Spleen (tissue), 7 donors: ENCODE measurements around the gene OBP2B.
"Not testable (repeated sequence)": the region's sequence is repeated elsewhere in the genome, so short reads cannot be mapped to it uniquely, and the experiment has no call there.

Experiments
- CTCF ChIP-seq, 11 experiments: fragments of 200-600 bp in 7 of 11; fragments of 450-650 bp in 4 of 11; sonication (generic) in 4 of 11; IDR thresholded peaks in 8 of 11; conservative IDR thresholded peaks in 3 of 11; 1 replicate in 7 of 11; 2 replicates in 4 of 11; pipeline versions ENCODE4 v1.4.0 to v1.8.0; 2016 to 2021; ENCODE audit warnings: antibody characterized with exemption in 11 of 11, inconsistent platforms in 4 of 11, mild to moderate bottlenecking in 1 of 11
- POLR2A ChIP-seq, 3 donors: fragments of 450-650 bp; IDR thresholded peaks; one replicate each; pipeline ENCODE4 v1.5.1; 2017; ENCODE audit warnings: antibody characterized with exemption in 3 of 3, mild to moderate bottlenecking in 1 of 3
- POLR2AphosphoS5 ChIP-seq, 3 donors: sonication (generic); formaldehyde crosslinking; IDR thresholded peaks; one replicate each; pipeline ENCODE4 v1.5.1; 2017; ENCODE audit warnings: antibody characterized with exemption in 3 of 3
- donor health status: DM: no; HTN: no; CAD: no; lungs with moderate emphysema.
- donor health status: DM: no; HTN: no; CAD: no.
- donor health status: DM: no; HTN: no; CAD: no.

GRCh38 chr9:133227996-133228395 is 18.9 kb upstream of the OBP2B start:
- not testable (repeated sequence) for TF ChIP-seq CTCF (IDR thresholded peaks at IDR 0.05 in 8 of 11, conservative IDR thresholded peaks at IDR 0.05 in 3 of 11); POLR2AphosphoS5 (IDR thresholded peaks at IDR 0.05); POLR2A (IDR thresholded peaks at IDR 0.05)
